BLaER1 treated with 17β-estradiol and CSF1 and Interleukin-3, amounts not matched to agents 10 nM and 100 nM (cell line): Measurements from ENCODE around the gene PPP4R4.

Source experiments
- H3K27ac ChIP-seq, 11 experiments: shearing (Covaris generic); formaldehyde crosslinking; 2 replicates each; pipeline ENCODE4 v1.8.1; 2022
- H3K27me3 ChIP-seq, 11 experiments: shearing (Covaris generic); formaldehyde crosslinking; 2 replicates each; pipeline ENCODE4 v1.8.1; 2022
- H3K36me3 ChIP-seq, 11 experiments: shearing (Covaris generic); formaldehyde crosslinking; 2 replicates each; pipeline ENCODE4 v1.8.1; 2022
- H3K4me1 ChIP-seq, 10 experiments: shearing (Covaris generic); formaldehyde crosslinking; 2 replicates each; pipeline ENCODE4 v1.8.1; 2022
- H3K4me2 ChIP-seq, 11 experiments: shearing (Covaris generic); formaldehyde crosslinking; 2 replicates each; pipeline ENCODE4 v1.8.1; 2022
- H3K4me3 ChIP-seq, 10 experiments: shearing (Covaris generic); formaldehyde crosslinking; 2 replicates each; pipeline ENCODE4 v1.8.1; 2022
- H3K9ac ChIP-seq, 11 experiments: shearing (Covaris generic); formaldehyde crosslinking; 2 replicates each; pipeline ENCODE4 v1.8.1; 2022
- H3K9me3 ChIP-seq, 11 experiments: shearing (Covaris generic); formaldehyde crosslinking; replicated peaks in 1 of 11; 2 replicates each; pipeline ENCODE4 v1.8.1; 2022
- H4K20me1 ChIP-seq, 11 experiments: shearing (Covaris generic); formaldehyde crosslinking; 2 replicates each; pipeline ENCODE4 v1.8.1; 2022
- Cebpa-rat ChIP-seq, 11 experiments: shearing (Covaris generic); IDR thresholded peaks; 2 replicates each; pipeline ENCODE4 v1.8.1; 2022

The PPP4R4 gene

GRCh38 chr14:94171208-94171607, 2.9 kb upstream of the PPP4R4 start:
- no peak for TF ChIP-seq Cebpa-rat (IDR thresholded peaks at IDR 0.05)
- H3K36me3 ChIP-seq, result no peaks in the 10 kb centered on the region
- no peak overlapping the region for H3K9ac ChIP-seq
- H3K27ac ChIP-seq, result no peak overlapping the region
- H3K4me3 ChIP-seq, result no peak overlapping the region
- H3K27me3 ChIP-seq, result peaks cover 20 to 35% (median 29%) of the 10 kb centered on the region in 11 experiments
- peaks cover 0 to 17% (median 7%) of the 10 kb centered on the region in 10 experiments; a peak in 14 of 20 replicates for H3K4me1 ChIP-seq
- H4K20me1 ChIP-seq, result peaks cover 0 to 16% (median 0%) of the 10 kb centered on the region in 11 experiments; a peak in 6 of 22 replicates
- no peak overlapping the region for H3K4me2 ChIP-seq
- no peaks in the 10 kb centered on the region for H3K9me3 ChIP-seq

- Histone ChIP-seq H3K27me3 (peaks cover 34 to 49% (median 42%) of the 10 kb centered on the region in 11 experiments), H3K4me1 (peaks cover 0 to 17% (median 7%) of the 10 kb centered on the region in 10 experiments; a peak in 14 of 20 replicates), H3K36me3 (no peaks in the 10 kb centered on the region), H3K4me3 (no peak overlapping the region), H4K20me1 (peaks cover 0 to 20% (median 0%) of the 10 kb centered on the region in 11 experiments; a peak in 6 of 22 replicates), H3K9ac (no peak overlapping the region), H3K27ac (no peak overlapping the region), H3K9me3 (no peaks in the 10 kb centered on the region), H3K4me2 (0 out of 22 replicates have a peak overlapping the region, but pooled peaks of 1 of the 11 experiments have one; percentile 91)
- no peak for TF ChIP-seq Cebpa-rat (IDR thresholded peaks at IDR 0.05)
Observed at GRCh38 chr14:94172545-94172944, 1.6 kb upstream of the PPP4R4 start.

- H3K27ac ChIP-seq, result peak overlapping the region in 10 of 11 experiments; percentile 38 to 67 (median 52); a peak in 13 of 22 replicates
- H3K27me3 ChIP-seq, result peaks cover 40 to 58% (median 48%) of the 10 kb centered on the region in 11 experiments
- peak overlapping the region; percentile 58 to 78 (median 73); a peak in 20 of 22 replicates for H3K9ac ChIP-seq
- TF ChIP-seq Cebpa-rat (IDR thresholded peaks at IDR 0.05), result no peak
- peaks cover 0 to 24% (median 0%) of the 10 kb centered on the region in 11 experiments; a peak in 7 of 22 replicates for H4K20me1 ChIP-seq
- peaks cover 0 to 17% (median 7%) of the 10 kb centered on the region in 10 experiments; a peak in 14 of 20 replicates for H3K4me1 ChIP-seq
- peak overlapping the region; percentile 81 to 97 (median 91) for H3K4me2 ChIP-seq
- H3K9me3 ChIP-seq, result no peaks in the 10 kb centered on the region
- no peaks in the 10 kb centered on the region for H3K36me3 ChIP-seq
- H3K4me3 ChIP-seq, result peak overlapping the region; percentile 67 to 78 (median 71)
Observed at GRCh38 chr14:94173471-94173884, 644 bp upstream of the PPP4R4 start.

GRCh38 chr14:94174604-94175010, 485 bp downstream of the PPP4R4 start:
- H3K4me2 ChIP-seq, result peak overlapping the region; percentile 94 to 98 (median 96)
- no peak overlapping the region for H3K27ac ChIP-seq

GRCh38 chr14:94175011-94175745, 1.1 kb downstream of the PPP4R4 start:
- no peaks in the 10 kb centered on the region for H3K9me3 ChIP-seq
- peaks cover 0 to 17% (median 7%) of the 10 kb centered on the region in 10 experiments; a peak in 14 of 20 replicates for H3K4me1 ChIP-seq
- H3K4me3 ChIP-seq, result peak overlapping the region in 8 of 10 experiments; percentile 67 to 78 (median 72); a peak in 13 of 20 replicates
- peak overlapping the region; percentile 94 to 98 (median 96); a peak in 17 of 22 replicates for H3K4me2 ChIP-seq
- H3K9ac ChIP-seq, result peak overlapping the region in 2 of 11 experiments; percentile 61 to 67; a peak in 2 of 22 replicates
- peaks cover 0 to 24% (median 0%) of the 10 kb centered on the region in 11 experiments; a peak in 7 of 22 replicates for H4K20me1 ChIP-seq
- no peak overlapping the region for H3K27ac ChIP-seq
- H3K27me3 ChIP-seq, result peaks cover 40 to 68% (median 48%) of the 10 kb centered on the region in 11 experiments
- TF ChIP-seq Cebpa-rat (IDR thresholded peaks at IDR 0.05), result no peak
- H3K36me3 ChIP-seq, result no peaks in the 10 kb centered on the region

More at GRCh38 chr14:94174604-94175010, 485 bp downstream of the PPP4R4 start:
- Histone ChIP-seq H3K4me1 (peaks cover 0 to 17% (median 7%) of the 10 kb centered on the region in 10 experiments; a peak in 14 of 20 replicates), H3K36me3 (no peaks in the 10 kb centered on the region), H3K9me3 (no peaks in the 10 kb centered on the region), H4K20me1 (peaks cover 0 to 24% (median 0%) of the 10 kb centered on the region in 11 experiments; a peak in 7 of 22 replicates), H3K4me3 (peak overlapping the region; percentile 65 to 78 (median 70)), H3K27me3 (peaks cover 40 to 68% (median 48%) of the 10 kb centered on the region in 11 experiments), H3K9ac (peak overlapping the region in 10 of 11 experiments; percentile 50 to 74 (median 64); a peak in 19 of 22 replicates)
- no peak for TF ChIP-seq Cebpa-rat (IDR thresholded peaks at IDR 0.05)

- Histone ChIP-seq H3K27me3 (peaks cover 40 to 68% (median 48%) of the 10 kb centered on the region in 11 experiments), H3K4me3 (peak overlapping the region in 1 of 10 experiments; percentile 75; a peak in 2 of 20 replicates), H3K9ac (no peak overlapping the region), H3K4me2 (peak overlapping the region in 1 of 11 experiments; percentile 98; a peak in 3 of 22 replicates), H3K36me3 (no peaks in the 10 kb centered on the region), H3K4me1 (peaks cover 0 to 17% (median 9%) of the 10 kb centered on the region in 10 experiments; a peak in 14 of 20 replicates), H4K20me1 (peaks cover 0 to 24% (median 0%) of the 10 kb centered on the region in 11 experiments; a peak in 7 of 22 replicates), H3K27ac (no peak overlapping the region), H3K9me3 (no peaks in the 10 kb centered on the region)
- TF ChIP-seq Cebpa-rat (IDR thresholded peaks at IDR 0.05), result no peak
Observed at GRCh38 chr14:94175747-94176146, 1.6 kb downstream of the PPP4R4 start.

- Histone ChIP-seq H3K9ac (no peak overlapping the region), H3K4me3 (no peak overlapping the region), H4K20me1 (peaks cover 0 to 24% (median 0%) of the 10 kb centered on the region in 11 experiments; a peak in 7 of 22 replicates), H3K27me3 (peaks cover 40 to 68% (median 48%) of the 10 kb centered on the region in 11 experiments), H3K27ac (no peak overlapping the region), H3K4me2 (no peak overlapping the region), H3K36me3 (no peaks in the 10 kb centered on the region), H3K4me1 (peaks cover 4 to 17% (median 11%) of the 10 kb centered on the region in 10 experiments; a peak in 15 of 20 replicates), H3K9me3 (no peaks in the 10 kb centered on the region)
- no peak for TF ChIP-seq Cebpa-rat (IDR thresholded peaks at IDR 0.05)
Observed at GRCh38 chr14:94176808-94177207, 2.7 kb downstream of the PPP4R4 start.

GRCh38 chr14:94177806-94178205, 3.7 kb downstream of the PPP4R4 start:
- Histone ChIP-seq H4K20me1 (peaks cover 0 to 24% (median 0%) of the 10 kb centered on the region in 11 experiments; a peak in 7 of 22 replicates), H3K9me3 (no peaks in the 10 kb centered on the region), H3K27ac (no peak overlapping the region), H3K27me3 (peaks cover 40 to 63% (median 48%) of the 10 kb centered on the region in 11 experiments), H3K4me1 (peaks cover 4 to 17% (median 11%) of the 10 kb centered on the region in 10 experiments; a peak in 15 of 20 replicates), H3K36me3 (no peaks in the 10 kb centered on the region), H3K4me3 (no peak overlapping the region), H3K4me2 (no peak overlapping the region), H3K9ac (no peak overlapping the region)
- no peak for TF ChIP-seq Cebpa-rat (IDR thresholded peaks at IDR 0.05)
